Activated CD4-positive, alpha-beta T cell treated with anti-CD3 and anti-CD28 coated beads for 48 hours (primary cell): ENCODE results near the gene GSN.
A peak's percentile ranks its signal among the peaks of the same experiment; 100 is the strongest.

ENCODE experiments used
- DNase-seq: peaks from one replicate; pipeline ENCODE4 v3.0.0-alpha.2; 2020

Gene GSN

GRCh38 chr9:121274851-121275250, 6.9 kb downstream of the GSN start:
- no peak for DNase-seq

DNA sequence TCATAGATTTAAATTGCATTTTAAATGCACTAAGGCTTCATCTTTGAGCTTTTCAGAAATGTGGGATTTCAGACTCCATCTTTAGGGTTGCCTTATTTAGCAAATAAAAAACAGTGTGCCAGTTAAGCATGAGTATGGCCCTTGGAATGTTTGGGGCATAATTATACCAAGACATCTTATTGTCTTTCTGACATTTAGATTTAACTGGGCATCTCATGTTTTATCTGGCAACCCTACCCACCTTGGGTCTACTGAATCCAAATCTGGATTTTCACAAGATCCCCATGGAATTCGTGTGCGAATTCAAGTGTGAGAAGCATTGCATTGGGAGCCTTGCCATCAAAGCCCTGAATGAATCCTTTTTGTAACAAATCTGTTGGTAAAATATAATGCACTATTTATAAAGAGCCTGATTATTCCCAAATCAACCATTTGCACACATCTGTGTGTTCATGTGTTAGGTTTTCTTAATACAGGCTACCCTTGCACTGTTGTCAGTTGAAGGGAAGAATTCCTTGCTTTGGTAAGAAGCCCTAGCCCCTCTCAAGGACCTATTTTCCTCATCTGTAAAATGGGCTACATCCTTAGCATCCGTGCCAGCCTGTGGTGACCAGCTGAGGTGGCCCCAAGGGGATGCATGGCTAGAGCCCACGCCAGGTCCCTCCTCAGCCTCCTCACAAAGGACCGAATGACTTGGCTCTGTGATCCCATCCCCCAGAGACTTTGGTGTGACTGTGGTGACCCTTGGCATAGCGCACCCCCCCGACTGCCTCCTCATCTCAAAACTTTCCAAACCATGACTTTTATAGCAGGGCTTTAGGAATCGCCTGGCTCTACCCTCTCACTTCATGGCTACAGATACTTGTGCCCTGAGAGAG, 8.1 kb downstream of the GSN start:
- no peak for DNase-seq

- DNase-seq, result no peak
Observed at GRCh38 chr9:121277026-121277425, 9.1 kb downstream of the GSN start.

DNA sequence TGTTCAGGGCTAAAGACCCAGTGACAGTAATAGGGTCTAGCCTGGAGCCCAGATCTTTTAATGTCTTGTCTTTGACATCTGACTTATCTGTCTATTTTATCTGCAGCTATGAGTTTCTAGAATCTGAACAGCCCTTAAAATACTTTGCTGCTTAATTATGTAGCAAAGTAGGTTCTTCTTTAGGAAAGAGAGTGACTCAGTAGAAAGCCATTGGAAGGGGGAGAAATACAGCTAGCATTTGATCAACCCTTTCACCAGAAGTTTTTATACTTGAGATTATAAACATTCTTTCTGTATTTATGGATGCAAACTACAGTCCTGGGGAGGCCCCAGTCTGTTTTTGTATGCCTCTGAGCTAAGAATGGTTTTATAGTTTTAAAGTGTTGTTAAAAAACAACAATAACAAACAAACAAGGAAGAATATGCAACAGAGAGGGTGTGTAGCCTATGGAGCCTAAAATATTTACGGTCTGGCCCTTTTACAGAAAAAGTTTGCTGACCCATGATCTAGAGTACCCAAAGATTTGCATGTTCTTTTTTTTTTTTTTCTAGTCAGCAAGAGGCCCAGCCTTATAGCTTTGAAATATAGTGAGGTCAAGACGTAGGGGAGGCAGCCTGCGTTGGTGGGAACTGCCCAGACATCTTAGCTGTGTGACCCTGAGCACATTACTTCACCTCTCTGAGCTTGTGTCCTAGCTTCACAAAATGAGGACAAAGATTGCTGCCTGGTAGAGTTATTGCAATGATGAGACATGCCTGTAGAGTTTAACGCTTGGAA, 9.7 kb downstream of the GSN start:
- no peak for DNase-seq

- peak; percentile 71 for DNase-seq
Observed at GRCh38 chr9:121278477-121279261, 10.7 kb downstream of the GSN start.

DNA sequence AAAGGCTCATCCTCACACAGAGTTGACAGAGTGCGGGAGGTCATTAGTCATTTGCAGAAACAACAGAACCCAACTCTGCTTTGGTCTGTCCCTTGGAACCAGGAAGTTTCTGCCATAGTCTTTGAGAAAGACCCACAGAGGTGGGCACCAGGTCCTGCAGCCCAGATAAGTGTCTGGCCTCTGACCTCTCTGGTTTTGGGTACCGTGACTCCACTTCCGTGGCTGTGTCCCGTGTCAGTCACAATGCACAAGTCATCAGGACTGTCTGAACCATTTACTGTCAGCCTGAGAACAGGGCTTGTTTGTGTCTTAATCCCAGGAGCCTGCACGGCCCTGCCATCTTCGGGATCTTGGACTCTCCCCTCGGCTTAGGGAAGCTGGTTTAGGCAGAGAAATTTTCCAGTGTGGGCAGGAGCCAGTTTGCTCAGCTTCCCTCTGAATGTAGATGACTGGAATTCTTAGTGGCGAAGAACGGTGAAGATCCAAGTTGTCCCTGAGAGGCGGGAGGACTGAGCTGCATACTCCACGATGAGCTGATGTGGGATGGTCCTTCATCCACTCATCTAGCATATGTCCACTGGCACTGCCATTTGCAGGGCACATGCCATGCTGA, 11.9 kb downstream of the GSN start:
- DNase-seq, result no peak

GRCh38 chr9:121280715-121281613, 13.0 kb downstream of the GSN start:
- DNase-seq, result no peak

DNA sequence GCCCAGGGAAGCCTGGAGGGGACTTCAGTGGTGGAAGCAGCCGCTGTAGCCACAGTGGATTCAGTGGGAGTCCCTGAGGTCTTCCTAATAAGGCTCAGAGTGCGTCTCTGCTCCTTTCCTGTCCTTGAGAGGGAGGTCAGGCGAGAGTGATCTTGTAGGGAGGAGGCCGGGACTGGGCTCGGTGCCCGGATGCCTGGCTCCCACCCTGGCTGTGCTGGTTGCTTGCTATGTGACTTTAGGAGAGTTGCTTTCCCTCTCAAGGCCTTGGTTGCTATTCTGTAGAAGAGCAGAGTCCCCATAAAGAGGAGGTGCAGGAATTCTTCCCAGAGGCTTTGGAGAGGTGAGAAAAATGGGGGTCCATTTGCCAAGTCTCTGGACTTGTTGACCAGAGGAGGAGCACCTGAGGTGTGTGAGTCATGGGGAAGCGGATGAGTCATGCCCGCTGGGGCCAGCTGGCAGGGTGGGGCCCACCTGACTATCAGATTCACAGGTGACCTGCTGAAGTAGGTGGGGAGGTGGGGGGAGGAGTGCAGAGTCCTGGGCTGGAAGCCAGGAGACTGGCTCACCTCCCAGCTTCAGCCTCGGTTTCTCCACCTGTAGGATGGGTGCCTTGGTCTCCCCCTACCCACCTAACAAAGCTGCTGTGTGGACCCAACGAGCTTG, 13.8 kb downstream of the GSN start:
- DNase-seq, result no peak

- DNase-seq, result no peak
Observed at GRCh38 chr9:121282277-121283079, 14.5 kb downstream of the GSN start.

GRCh38 chr9:121283080-121283398, 15.1 kb downstream of the GSN start:
- DNase-seq, result no peak

GRCh38 chr9:121283856-121284732, 16.1 kb downstream of the GSN start:
- no peak for DNase-seq

- no peak for DNase-seq
Observed at GRCh38 chr9:121284733-121285451, 16.9 kb downstream of the GSN start.

DNA sequence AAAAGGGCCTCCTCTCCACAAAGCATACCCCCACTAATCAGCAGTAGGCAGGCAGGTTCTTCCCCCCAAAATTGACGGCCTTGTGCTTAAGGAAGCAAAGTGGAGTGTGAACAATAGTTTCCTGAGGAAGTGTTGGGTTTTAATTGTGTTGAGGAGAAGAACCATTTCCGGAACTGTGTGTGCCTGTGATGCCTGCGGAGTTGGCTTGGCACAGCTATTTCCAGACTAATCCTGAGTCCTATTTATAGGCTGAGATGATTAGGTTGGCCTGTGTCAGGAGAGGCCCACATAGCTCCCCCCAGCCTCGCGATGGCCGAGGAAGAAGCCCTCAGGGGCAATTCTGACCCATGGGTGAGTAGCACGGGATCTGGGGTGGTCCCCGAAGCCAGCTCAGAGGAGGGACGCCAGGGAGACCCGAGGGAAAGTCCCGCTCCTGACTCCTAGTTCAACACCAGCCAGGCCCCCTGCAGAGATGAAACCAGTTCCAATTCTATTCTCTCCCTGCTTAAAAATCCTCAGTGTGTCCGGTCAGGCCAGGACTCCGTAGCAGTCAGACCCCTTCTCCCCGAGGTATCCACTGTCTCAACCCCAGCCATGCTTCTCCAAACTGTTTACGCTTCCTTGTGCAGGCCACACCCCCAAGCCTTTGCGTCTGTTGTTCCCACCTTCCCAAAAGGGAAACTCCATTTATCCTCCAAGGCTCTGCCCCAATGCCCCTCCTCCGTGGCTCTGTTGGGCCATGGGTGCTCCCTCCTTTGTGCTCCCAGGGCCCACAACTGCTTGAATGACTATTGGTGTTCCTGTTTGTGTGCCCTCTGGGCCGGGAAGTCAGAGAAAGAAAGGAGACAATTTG, 18.1 kb downstream of the GSN start:
- no peak for DNase-seq

GRCh38 chr9:121286688-121286972, 18.7 kb downstream of the GSN start:
- no peak for DNase-seq

GRCh38 chr9:121286973-121287741, 19.2 kb downstream of the GSN start:
- peak; percentile 49 for DNase-seq

DNA sequence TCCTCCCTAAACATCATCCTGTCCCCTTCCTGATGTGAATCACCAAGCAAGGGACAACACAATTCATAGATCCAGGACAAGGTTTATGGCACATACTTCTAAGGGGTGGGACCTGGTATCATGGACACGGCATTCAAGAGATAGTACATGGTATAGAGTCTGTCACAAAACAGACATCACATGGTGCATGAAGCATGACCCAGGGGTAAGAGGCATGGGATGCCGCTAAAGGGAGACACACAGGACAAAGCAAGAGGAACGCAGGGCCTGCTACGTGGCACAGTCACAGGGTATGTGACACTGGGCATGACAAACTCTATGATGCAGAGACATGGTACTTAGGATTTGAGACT, 20.7 kb downstream of the GSN start:
- no peak for DNase-seq

- no peak for DNase-seq
Observed at GRCh38 chr9:121289026-121289771, 21.2 kb downstream of the GSN start.
